OCI-LY7 (cell line): Measurements from ENCODE around the gene PLCG1. TPM values are rescaled to one million over a fixed set of nuclear protein-coding genes. Genes with fewer than 3 reads are reported as not detected.

ENCODE experiments used
- BruUV-seq: library from RNA; stranded (reverse); fragments of 400-500 nt; replicated peaks from 2 replicates; lab custom pipeline; 2021; lab: Mats Ljungman, UMichigan
- CTCF ChIA-PET: fragments of 300-600 bp; sonication (Branson Sonifier 250); formaldehyde crosslinking; loops from one replicate; lab custom pipeline; 2022; ENCODE audit warnings: antibody characterized with exemption; ENCODE audit not compliant: unreplicated experiment; lab: Charles Lee
- POLR2A ChIA-PET: fragments of 300-600 bp; sonication (Branson Sonifier 250); formaldehyde crosslinking; loops from one replicate; lab custom pipeline; 2022; ENCODE audit warnings: antibody characterized with exemption; lab: Charles Lee
- DNase-seq: peaks from one replicate; pipeline ENCODE4 v3.0.0-alpha.2; 2015; ENCODE audit warnings: low spot score
- H2AFZ ChIP-seq: fragments of 200-600 bp; sonication (generic), shearing (Covaris generic); 2 replicates; pipeline ENCODE4 v1.6.1; 2014; ENCODE audit warnings: mild to moderate bottlenecking, antibody characterized with exemption, low read length, moderate library complexity
- H3K27ac ChIP-seq: fragments of 200-600 bp; sonication (generic); 2 replicates; pipeline ENCODE4 v1.5.1; 2014; ENCODE audit warnings: mixed run types, low read depth, mild to moderate bottlenecking, moderate library complexity, low read length, inconsistent platforms; ENCODE audit not compliant: poor library complexity, severe bottlenecking
- H3K36me3 ChIP-seq: fragments of 200-600 bp; sonication (generic); 2 replicates; pipeline ENCODE4 v1.6.1; 2014; ENCODE audit warnings: mild to moderate bottlenecking, antibody characterized with exemption, low read length, moderate library complexity, mixed read lengths; ENCODE audit not compliant: insufficient read depth
- H3K4me1 ChIP-seq: fragments of 200-600 bp; sonication (generic); 2 replicates; pipeline ENCODE4 v1.5.1; 2014; ENCODE audit warnings: mild to moderate bottlenecking, low read length; ENCODE audit not compliant: insufficient read depth, poor library complexity, severe bottlenecking
- H3K4me2 ChIP-seq: fragments of 200-600 bp; sonication (generic); 2 replicates; pipeline ENCODE4 v1.6.1; 2014; ENCODE audit warnings: mild to moderate bottlenecking, low read length
- H3K4me3 ChIP-seq: fragments of 200-600 bp; sonication (generic); 2 replicates; pipeline ENCODE4 v1.5.1; 2014; ENCODE audit warnings: mild to moderate bottlenecking, low read depth, low read length; ENCODE audit not compliant: poor library complexity, severe bottlenecking
- H3K79me2 ChIP-seq: fragments of 200-600 bp; sonication (generic); 2 replicates; pipeline ENCODE4 v1.6.1; 2016; ENCODE audit warnings: low read depth, mild to moderate bottlenecking, low read length, moderate library complexity, mixed read lengths; ENCODE audit not compliant: insufficient read depth
- H3K9me2 ChIP-seq: fragments of 200-600 bp; sonication (generic); 2 replicates; pipeline ENCODE4 v1.6.1; 2016; ENCODE audit warnings: mild to moderate bottlenecking, low read length, mixed read lengths; ENCODE audit not compliant: insufficient read depth
- H3K9me3 ChIP-seq: fragments of 200-600 bp; sonication (generic); 2 replicates; pipeline ENCODE4 v1.6.1; 2014; ENCODE audit warnings: mild to moderate bottlenecking, mixed run types, low read length, mixed read lengths
- H4K20me1 ChIP-seq: fragments of 200-600 bp; sonication (generic); 2 replicates; pipeline ENCODE4 v1.6.1; 2014; ENCODE audit warnings: mild to moderate bottlenecking, antibody characterized with exemption, low read length, moderate library complexity, mixed read lengths; ENCODE audit not compliant: insufficient read depth
- CTCF ChIP-seq: fragments of 200-600 bp; sonication (generic); conservative IDR thresholded peaks from 2 replicates; pipeline ENCODE4 v1.5.1; 2014; ENCODE audit warnings: mild to moderate bottlenecking, antibody characterized with exemption, low read length, moderate library complexity, mixed read lengths
- EZH2phosphoT487 ChIP-seq: fragments of 200-600 bp; sonication (generic); IDR thresholded peaks from 2 replicates; pipeline ENCODE4 v1.6.1; 2018; ENCODE audit warnings: low read depth, borderline replicate concordance, mild to moderate bottlenecking, mixed run types, antibody characterized with exemption, low read length, moderate library complexity, mixed read lengths
- intact Hi-C: fragments of 100-400 bp; cut with micrococcal nuclease; formaldehyde crosslinking; loops from one replicate; pipeline ENCODE4 v1.10.0; 2022; ENCODE audit not compliant: unreplicated experiment
- total RNA-seq, 2 experiments: library from RNA; depleted of rRNA in 1 of 2; stranded (reverse); fragments of >200 nt in 1 of 2; shearing (Covaris generic) in 1 of 2; gene quantifications; 2 replicates each; pipeline ENCODE4 v1.2.3, GENCODE V29; 2014 to 2022

PLCG1 gene
- total RNA-seq, 2 experiments from 2014 or later = 103 to 121 TPM

GRCh38 chr20:41204304-41205265, 67.2 kb downstream of the PLCG1 start:
- Histone ChIP-seq H3K4me1 (no peaks in the 10 kb centered on the region), H3K79me2 (no peaks in the 10 kb centered on the region), H3K4me3 (no peak overlapping the region), H3K27ac (no peak overlapping the region), H3K9me3 (no peaks in the 10 kb centered on the region), H3K9me2 (no peaks in the 10 kb centered on the region), H3K4me2 (no peak overlapping the region), H4K20me1 (no peaks in the 10 kb centered on the region), H2AFZ (no peak overlapping the region), H3K36me3 (no peaks in the 10 kb centered on the region)
- no TSS peak for BruUV-seq
- no peak for DNase-seq
- intact Hi-C loops = no loop called here
- POLR2A ChIA-PET = no interaction called here
- CTCF ChIA-PET = no interaction called here
- no peak for TF ChIP-seq EZH2phosphoT487
- TF ChIP-seq CTCF = no peak

- no peak for TF ChIP-seq CTCF
- TF ChIP-seq EZH2phosphoT487 = no peak
- no peak overlapping the region for H3K27ac ChIP-seq
- no peaks in the 10 kb centered on the region for H3K9me2 ChIP-seq
- no peak overlapping the region for H2AFZ ChIP-seq
- no TSS peak for BruUV-seq
- CTCF ChIA-PET = no interaction called here
- no peaks in the 10 kb centered on the region for H3K36me3 ChIP-seq
- no peaks in the 10 kb centered on the region for H4K20me1 ChIP-seq
- DNase-seq = no peak
- intact Hi-C loops = no loop called here
- no peaks in the 10 kb centered on the region for H3K79me2 ChIP-seq
- H3K9me3 ChIP-seq = no peaks in the 10 kb centered on the region
- H3K4me3 ChIP-seq = no peak overlapping the region
- POLR2A ChIA-PET = interaction anchor here (1.9 kb wide), 1 partner anchor 15 kb away, joined by 4 read pairs; no protein-coding TSS in a partner anchor
- H3K4me2 ChIP-seq = no peak overlapping the region
- no peaks in the 10 kb centered on the region for H3K4me1 ChIP-seq
Measured at GRCh38 chr20:41205313-41205712, 68.0 kb downstream of the PLCG1 start.
